Thyroid gland (tissue), 4 donors: ENCODE measurements around the gene RAB37.

ENCODE experiments used
- CTCF ChIP-seq, 6 experiments: fragments of 200-600 bp in 3 of 6; fragments of 450-650 bp in 3 of 6; sonication (generic) in 3 of 6; IDR thresholded peaks; one replicate each; pipeline ENCODE4 v1.5.1; 2016 to 2019; ENCODE audit warnings: antibody characterized with exemption in 6 of 6, mild to moderate bottlenecking in 2 of 6, inconsistent platforms in 1 of 6, moderate library complexity in 1 of 6
- POLR2A ChIP-seq, 2 donors: fragments of 450-650 bp; IDR thresholded peaks; one replicate each; pipeline ENCODE4 v1.6.1; 2017; ENCODE audit warnings: antibody characterized with exemption in 2 of 2, mild to moderate bottlenecking in 2 of 2, moderate library complexity in 1 of 2

DNA sequence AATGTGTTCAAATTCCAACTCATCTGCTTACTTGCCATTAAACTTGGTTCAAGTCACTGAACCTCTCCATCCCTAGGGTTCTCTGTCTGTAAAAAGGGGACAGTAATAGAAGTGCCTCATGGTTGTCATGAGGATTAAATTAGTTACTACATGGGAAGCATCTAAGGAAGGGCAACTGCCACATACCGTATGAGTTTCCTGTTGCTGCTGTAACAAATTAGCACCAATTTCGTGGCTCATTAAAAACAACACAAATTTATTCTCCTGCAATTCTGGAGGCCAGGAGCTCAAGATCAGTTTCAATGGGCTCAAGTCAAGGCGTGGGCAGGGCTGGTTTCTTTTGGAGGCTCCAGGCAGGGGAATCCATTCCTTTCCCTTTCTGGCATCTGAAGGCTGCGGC lies 43.0 kb upstream of the RAB37 start:
- TF ChIP-seq CTCF (IDR thresholded peaks at IDR 0.05) (no peak), POLR2A (IDR thresholded peaks at IDR 0.05) (no peak)
